LNCAP (cell line): ENCODE data around the gene IRF9.

Experiments
- TF ChIP-seq, protein P1 (sequence below): fragments of 450-650 bp; IDR thresholded peaks from 2 replicates; pipeline ENCODE4 v1.5.1; 2017; ENCODE audit warnings: mild to moderate bottlenecking

Gene IRF9

DNA sequence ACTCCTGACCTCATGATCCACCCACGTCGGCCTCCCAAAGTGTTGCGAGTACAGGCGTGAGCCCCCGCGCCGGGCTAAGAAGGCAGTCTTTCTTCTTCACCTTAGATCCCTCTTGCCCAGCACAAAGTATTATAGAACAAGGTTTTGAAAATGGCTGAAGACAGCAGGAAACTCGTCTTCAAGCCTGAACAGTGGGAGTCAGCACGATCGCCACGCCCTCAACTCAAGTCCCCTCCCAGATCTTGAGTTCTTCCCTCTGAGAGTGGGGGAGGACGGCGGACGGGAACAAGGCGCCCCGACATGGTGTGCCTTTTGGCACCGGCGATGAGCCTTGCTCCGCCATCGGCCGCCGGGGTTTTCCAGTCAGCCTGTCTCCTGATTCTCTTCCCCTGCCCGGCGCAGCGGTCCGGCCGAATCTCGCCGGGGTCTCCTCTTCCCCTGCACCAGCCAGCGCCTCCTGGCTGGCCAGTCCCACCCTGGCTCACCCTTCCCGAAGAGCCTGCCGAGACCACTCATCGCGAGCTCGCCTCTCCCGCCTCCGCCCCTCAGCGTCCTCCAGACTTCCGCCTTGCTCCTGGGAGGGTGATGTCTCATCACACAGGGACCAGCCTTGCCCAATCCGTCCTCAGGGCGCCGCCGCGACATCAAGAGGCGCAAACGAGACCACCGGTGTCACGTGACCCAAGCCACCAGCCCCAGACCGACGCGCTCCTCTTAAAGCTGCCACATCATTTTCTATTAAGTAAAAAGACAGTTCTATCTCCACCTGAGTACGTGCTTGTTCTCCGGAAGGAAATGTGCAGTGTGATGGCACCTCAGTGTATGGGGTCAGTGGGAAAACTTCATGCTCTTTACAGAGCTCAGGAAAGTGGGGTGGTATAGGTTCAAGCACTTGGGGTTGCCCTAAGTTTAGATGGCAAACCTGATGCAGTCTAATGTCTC lies 52.1 kb downstream of the IRF9 start, which contains the start of gene CHMP4A:
TSS of gene CHMP4A (minus strand) at position 565 of the 942 bp plus-strand sequence. CDS start at position 516, 49 bp downstream.
- TF ChIP-seq, protein P1, sequence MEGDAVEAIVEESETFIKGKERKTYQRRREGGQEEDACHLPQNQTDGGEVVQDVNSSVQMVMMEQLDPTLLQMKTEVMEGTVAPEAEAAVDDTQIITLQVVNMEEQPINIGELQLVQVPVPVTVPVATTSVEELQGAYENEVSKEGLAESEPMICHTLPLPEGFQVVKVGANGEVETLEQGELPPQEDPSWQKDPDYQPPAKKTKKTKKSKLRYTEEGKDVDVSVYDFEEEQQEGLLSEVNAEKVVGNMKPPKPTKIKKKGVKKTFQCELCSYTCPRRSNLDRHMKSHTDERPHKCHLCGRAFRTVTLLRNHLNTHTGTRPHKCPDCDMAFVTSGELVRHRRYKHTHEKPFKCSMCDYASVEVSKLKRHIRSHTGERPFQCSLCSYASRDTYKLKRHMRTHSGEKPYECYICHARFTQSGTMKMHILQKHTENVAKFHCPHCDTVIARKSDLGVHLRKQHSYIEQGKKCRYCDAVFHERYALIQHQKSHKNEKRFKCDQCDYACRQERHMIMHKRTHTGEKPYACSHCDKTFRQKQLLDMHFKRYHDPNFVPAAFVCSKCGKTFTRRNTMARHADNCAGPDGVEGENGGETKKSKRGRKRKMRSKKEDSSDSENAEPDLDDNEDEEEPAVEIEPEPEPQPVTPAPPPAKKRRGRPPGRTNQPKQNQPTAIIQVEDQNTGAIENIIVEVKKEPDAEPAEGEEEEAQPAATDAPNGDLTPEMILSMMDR: no peak

DNA sequence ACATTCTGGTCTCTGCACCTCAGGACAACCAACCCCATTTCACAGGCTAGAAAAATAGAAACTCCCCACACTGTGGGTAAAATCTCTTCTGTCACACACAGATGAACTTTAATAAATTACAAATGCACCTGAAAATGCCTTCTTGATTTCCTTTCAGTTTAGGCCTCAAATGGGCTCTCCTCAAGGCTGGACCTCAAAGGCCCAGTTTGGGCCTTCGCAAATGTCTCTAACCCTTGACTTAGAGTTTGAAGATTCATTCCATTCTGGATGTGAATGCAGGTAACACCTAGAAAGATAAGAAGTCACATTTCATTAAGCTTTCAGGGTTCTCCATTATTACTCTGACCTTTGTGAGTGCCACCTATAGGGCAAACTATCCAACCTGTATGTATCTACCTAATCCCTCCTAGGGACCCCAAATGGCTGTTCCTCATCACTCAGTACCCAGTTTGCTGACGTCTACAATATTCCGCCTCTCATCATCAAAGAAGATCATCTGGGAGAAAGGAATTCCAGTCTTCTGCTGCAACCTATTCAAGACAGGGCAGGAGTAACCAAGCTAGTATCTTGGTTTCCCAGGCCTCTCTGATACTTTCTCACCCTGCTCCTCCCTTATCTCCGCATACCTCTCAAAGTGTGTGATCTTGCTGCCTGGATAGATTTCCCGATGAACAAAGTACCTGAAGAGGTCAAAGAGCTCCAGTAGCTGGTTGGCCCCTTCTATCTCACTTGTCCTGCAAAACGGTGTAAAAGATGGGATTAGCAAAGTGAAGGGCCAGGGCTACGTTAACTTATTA lies 53.0 kb downstream of the IRF9 start:
- TF ChIP-seq, protein P1: no peak

DNA sequence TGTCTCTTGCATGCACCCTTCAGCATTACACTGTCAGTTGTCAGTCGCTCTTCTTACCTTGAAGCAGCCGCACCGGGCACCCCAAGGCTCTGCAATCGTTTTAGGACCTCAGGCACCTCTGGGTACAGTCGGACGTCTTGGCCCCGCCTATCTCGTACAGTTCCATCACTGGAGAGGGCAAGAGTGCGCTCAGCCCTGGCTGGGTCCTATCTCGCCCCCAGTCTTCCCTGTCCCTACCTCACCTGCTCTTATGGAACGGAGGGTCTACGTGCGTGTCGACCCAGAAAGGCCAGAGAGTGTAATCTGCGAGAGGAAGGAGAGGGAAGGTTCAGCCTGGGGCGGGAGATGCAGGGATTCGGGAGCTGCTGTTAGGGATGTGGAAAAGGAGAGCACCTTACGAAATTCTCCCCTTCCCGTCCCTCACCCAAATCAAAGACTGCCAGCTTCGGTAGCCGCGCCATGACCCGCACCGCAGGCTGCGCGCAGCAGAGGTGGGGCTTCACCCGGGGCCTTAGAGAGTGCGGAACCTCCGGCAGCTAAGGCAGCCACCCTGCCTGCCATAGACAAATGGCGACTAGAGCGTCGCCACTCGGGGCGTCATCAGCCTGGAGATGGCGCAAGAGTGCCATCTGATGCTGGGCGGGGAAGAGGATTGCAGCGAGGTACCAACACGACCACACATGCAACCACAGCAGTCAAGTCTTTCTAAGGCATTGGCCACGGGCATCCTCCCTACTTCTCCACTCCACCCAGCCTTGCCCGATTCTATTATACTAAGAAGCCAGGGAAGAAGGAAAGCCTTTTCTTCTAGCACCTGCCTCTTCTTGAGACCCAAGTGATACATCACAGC lies 54.7 kb downstream of the IRF9 start, which contains the start of gene MDP1:
TSS of gene MDP1 (minus strand) at position 572 of the 850 bp plus-strand sequence. CDS start at position 461, 111 bp downstream.
- TF ChIP-seq, protein P1: peak; percentile 70
